SK-N-SH (cell line): ENCODE results near the gene RAPGEF1. TPM values are rescaled to one million over a fixed set of nuclear protein-coding genes. Genes with fewer than 3 reads are reported as not detected.

Experiments used
- CTCF ChIA-PET: fragments of 300-600, 350-600 bp; formaldehyde crosslinking; extraction: SDS; loops from one replicate; lab custom pipeline; 2021; lab: Yijun Ruan, JAX
- POLR2A ChIA-PET: fragments of 350-600 bp; sonication (Branson Sonifier 250); formaldehyde crosslinking; extraction: SDS; loops from one replicate; lab custom pipeline; 2020; ENCODE audit warnings: antibody characterized with exemption, inconsistent platforms; lab: Yijun Ruan, JAX
- DNase-seq: peaks from one replicate; pipeline ENCODE4 v3.0.0; 2012
- H2AFZ ChIP-seq: fragments of 200-600 bp; sonication (generic); 2 replicates; pipeline ENCODE4 v1.8.1; 2016; ENCODE audit warnings: antibody characterized with exemption, mild to moderate bottlenecking, low read depth
- H3F3A ChIP-seq: fragments of 200-600 bp; sonication (generic); replicated peaks from 2 replicates; pipeline ENCODE3; 2016; ENCODE audit warnings: antibody characterized with exemption, mild to moderate bottlenecking; ENCODE audit not compliant: insufficient read depth
- H3K27ac ChIP-seq, 2 experiments: fragments of 200-500 bp in 1 of 2; fragments of 200-600 bp in 1 of 2; sonication (Bioruptor generic) in 1 of 2; sonication (generic), shearing (Covaris generic) in 1 of 2; 2 replicates each; pipeline versions ENCODE4 v1.5.1 to v1.6.1; 2014 to 2016; ENCODE audit warnings: low read depth in 2 of 2, inconsistent platforms in 1 of 2, low read length in 1 of 2, mild to moderate bottlenecking in 1 of 2, mixed read lengths in 1 of 2
- H3K27me3 ChIP-seq: fragments of 200-600 bp; sonication (generic), shearing (Covaris generic); 2 replicates; pipeline ENCODE4 v1.6.1; 2016; ENCODE audit warnings: mixed run types; ENCODE audit not compliant: insufficient read depth
- H3K36me3 ChIP-seq, 2 experiments: fragments of 200-500 bp in 1 of 2; fragments of 200-600 bp in 1 of 2; sonication (Bioruptor generic) in 1 of 2; sonication (generic) in 1 of 2; replicated peaks in 1 of 2; 2 replicates each; pipeline versions ENCODE3 to v1.5.1; 2014 to 2016; ENCODE audit warnings: low read length in 1 of 2, mild to moderate bottlenecking in 1 of 2; ENCODE audit not compliant: insufficient read depth in 2 of 2, control insufficient read depth in 1 of 2
- H3K4me1 ChIP-seq, 2 experiments: fragments of 200-500 bp in 1 of 2; fragments of 200-600 bp in 1 of 2; sonication (Bioruptor generic) in 1 of 2; sonication (generic), shearing (Covaris generic) in 1 of 2; 2 replicates each; pipeline versions ENCODE4 v1.5.1 to v1.6.1; 2014 to 2016; ENCODE audit warnings: low read depth in 1 of 2, low read length in 1 of 2, mixed run types in 1 of 2; ENCODE audit not compliant: insufficient read depth in 2 of 2, control insufficient read depth in 1 of 2
- H3K4me2 ChIP-seq: fragments of 200-600 bp; sonication (generic), shearing (Covaris generic); 2 replicates; pipeline ENCODE4 v1.6.1; 2017; ENCODE audit warnings: mixed run types
- H3K4me3 ChIP-seq, 2 experiments: fragments of 200-500 bp in 1 of 2; fragments of 200-600 bp in 1 of 2; sonication (Bioruptor generic) in 1 of 2; sonication (generic), shearing (Covaris generic) in 1 of 2; 2 replicates each; pipeline versions ENCODE4 v1.5.1 to v1.8.1; 2014 to 2016; ENCODE audit warnings: low read depth in 2 of 2, inconsistent platforms in 1 of 2, low read length in 1 of 2, mild to moderate bottlenecking in 1 of 2, mixed read lengths in 1 of 2, moderate library complexity in 1 of 2
- H3K79me2 ChIP-seq: fragments of 200-600 bp; sonication (generic); 2 replicates; pipeline ENCODE4 v1.8.1; 2017; ENCODE audit warnings: mild to moderate bottlenecking; ENCODE audit not compliant: insufficient read depth
- H3K9ac ChIP-seq: fragments of 200-600 bp; sonication (generic); 2 replicates; pipeline ENCODE4 v1.6.1; 2017; ENCODE audit warnings: mixed run types
- H3K9me2 ChIP-seq: fragments of 200-600 bp; sonication (generic); 2 replicates; pipeline ENCODE4 v1.6.1; 2017; ENCODE audit warnings: mixed run types
- H3K9me3 ChIP-seq: fragments of 200-600 bp; sonication (generic); 2 replicates; pipeline ENCODE4 v1.6.1; 2017; ENCODE audit warnings: mixed run types, mild to moderate bottlenecking, moderate library complexity
- H4K20me1 ChIP-seq: fragments of 200-600 bp; sonication (generic); 2 replicates; pipeline ENCODE4 v1.6.1; 2017; ENCODE audit warnings: mild to moderate bottlenecking, mixed run types; ENCODE audit not compliant: insufficient read depth
- CHD2 ChIP-seq: fragments of 150-350 bp; IDR thresholded peaks from 2 replicates; pipeline ENCODE4 v1.6.1; 2018; ENCODE audit warnings: low read length; ENCODE audit not compliant: partially characterized antibody
- ELF1 ChIP-seq: IDR thresholded peaks from 2 replicates; pipeline ENCODE4 v1.4.0; 2012
- FOSL2 ChIP-seq: IDR thresholded peaks from 2 replicates; pipeline ENCODE4 v1.4.0; 2012; ENCODE audit warnings: low read depth, mild to moderate bottlenecking, moderate library complexity, borderline replicate concordance
- FOXJ3 ChIP-seq: sonication (generic); formaldehyde crosslinking; IDR thresholded peaks from 2 replicates; pipeline ENCODE4 v1.5.1; 2020; ENCODE audit warnings: mild to moderate bottlenecking, missing genetic modification reagents
- FOXM1 ChIP-seq: IDR thresholded peaks from 2 replicates; pipeline ENCODE4 v1.4.0; 2012; ENCODE audit warnings: low read depth, mild to moderate bottlenecking
- GATA2 ChIP-seq: sonication (generic); formaldehyde crosslinking; IDR thresholded peaks from 2 replicates; pipeline ENCODE4 v1.5.0; 2020; ENCODE audit warnings: mild to moderate bottlenecking, missing genetic modification reagents
- NFIC ChIP-seq: IDR thresholded peaks from 2 replicates; pipeline ENCODE4 v1.4.0; 2012; ENCODE audit warnings: borderline replicate concordance
- RAD21 ChIP-seq: IDR thresholded peaks from 2 replicates; pipeline ENCODE4 v1.6.1; 2012; ENCODE audit warnings: mild to moderate bottlenecking, low read length
- RFX5 ChIP-seq: IDR thresholded peaks from 2 replicates; pipeline ENCODE4 v1.6.1; 2012; ENCODE audit warnings: mild to moderate bottlenecking, improper control_type of control experiment, low read length
- RXRA ChIP-seq: IDR thresholded peaks from 2 replicates; pipeline ENCODE4 v1.4.0; 2012; ENCODE audit warnings: low read depth, mild to moderate bottlenecking, borderline replicate concordance
- SIN3A ChIP-seq: IDR thresholded peaks from 2 replicates; pipeline ENCODE4 v1.6.1; 2012; ENCODE audit warnings: low read depth, mild to moderate bottlenecking, low read length, moderate library complexity, borderline replicate concordance
- SMC3 ChIP-seq: IDR thresholded peaks from 2 replicates; pipeline ENCODE4 v1.6.1; 2012; ENCODE audit warnings: low read depth, low read length, improper control_type of control experiment
- WGBS: methylation state at CpG from one replicate; pipeline ENCODE4 v1.1.6; 2017; ENCODE audit warnings: low lambda C conversion rate; 5-methylcytosine and 5-hydroxymethylcytosine counted together
- polyA plus RNA-seq, 3 experiments: library from polyadenylated mRNA; depleted of rRNA; stranded (reverse); fragments of >200 nt; gene quantifications; 2 replicates each; pipeline ENCODE4 v1.2.3, GENCODE V29; 2012
- TF ChIP-seq, protein P1 (sequence below): IDR thresholded peaks from 2 replicates; pipeline ENCODE4 v1.4.0; 2012; ENCODE audit warnings: low read depth, borderline replicate concordance
- TF ChIP-seq, protein P2 (sequence below): IDR thresholded peaks from 2 replicates; pipeline ENCODE4; 2012
- TF ChIP-seq, protein P3 (sequence below): IDR thresholded peaks from 2 replicates; pipeline ENCODE4 v1.4.0; 2012; ENCODE audit warnings: low read depth
- TF ChIP-seq, protein P4 (sequence below): fragments of 200-600 bp; sonication (generic); IDR thresholded peaks from 2 replicates; pipeline ENCODE4 v1.6.1; 2017; ENCODE audit warnings: antibody characterized with exemption, mild to moderate bottlenecking, moderate library complexity

RAPGEF1 gene
- polyA plus RNA-seq, 1 of the 3 experiments (the other 2 are of a cell fraction) = 26.2 TPM

DNA sequence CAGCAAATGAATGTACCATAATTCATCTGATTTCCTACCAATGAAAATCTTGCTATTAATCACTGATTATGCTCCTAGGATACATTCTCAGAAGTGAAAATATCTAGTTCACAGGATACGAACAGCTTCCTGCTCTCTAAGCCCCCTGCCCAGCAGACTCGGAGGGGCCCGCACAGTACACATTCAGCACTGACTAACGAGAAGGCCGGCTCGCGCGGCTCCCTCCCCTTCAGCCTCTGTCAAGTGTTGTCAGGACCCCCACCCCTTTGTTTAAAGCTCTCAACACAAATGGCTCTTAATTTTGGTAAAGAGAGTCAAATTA, 112.6 kb downstream of the RAPGEF1 start:
- no peaks in the 10 kb centered on the region for H3F3A ChIP-seq
- peaks cover 12 to 23% of the 10 kb centered on the region in 2 experiments for H3K36me3 ChIP-seq
- no peak overlapping the region for H3K9ac ChIP-seq
- H3K4me3 ChIP-seq = no peak overlapping the region
- H2AFZ ChIP-seq = no peak overlapping the region
- peaks cover 0 to 27% of the 10 kb centered on the region in 2 experiments; a peak in 2 of 4 replicates for H3K4me1 ChIP-seq
- H3K4me2 ChIP-seq = no peak overlapping the region
- ChIA-PET POLR2A (no interaction called here), CTCF (interaction anchor here (1.0 to 1.2 kb wide), 3 partner anchors 70 to 113 kb away, joined by 3 to 5 read pairs (median 3); no protein-coding TSS in a partner anchor)
- TF ChIP-seq NFIC = no peak
- TF ChIP-seq ELF1 = no peak
- TF ChIP-seq RFX5 = no peak
- no peak for TF ChIP-seq FOXM1
- TF ChIP-seq FOSL2 = no peak
- TF ChIP-seq GATA2 (CRISPR knock-in tag) = no peak
- TF ChIP-seq CHD2 = no peak
- TF ChIP-seq SMC3 = no peak
- TF ChIP-seq FOXJ3 (CRISPR knock-in tag) = no peak
- TF ChIP-seq, protein P1, sequence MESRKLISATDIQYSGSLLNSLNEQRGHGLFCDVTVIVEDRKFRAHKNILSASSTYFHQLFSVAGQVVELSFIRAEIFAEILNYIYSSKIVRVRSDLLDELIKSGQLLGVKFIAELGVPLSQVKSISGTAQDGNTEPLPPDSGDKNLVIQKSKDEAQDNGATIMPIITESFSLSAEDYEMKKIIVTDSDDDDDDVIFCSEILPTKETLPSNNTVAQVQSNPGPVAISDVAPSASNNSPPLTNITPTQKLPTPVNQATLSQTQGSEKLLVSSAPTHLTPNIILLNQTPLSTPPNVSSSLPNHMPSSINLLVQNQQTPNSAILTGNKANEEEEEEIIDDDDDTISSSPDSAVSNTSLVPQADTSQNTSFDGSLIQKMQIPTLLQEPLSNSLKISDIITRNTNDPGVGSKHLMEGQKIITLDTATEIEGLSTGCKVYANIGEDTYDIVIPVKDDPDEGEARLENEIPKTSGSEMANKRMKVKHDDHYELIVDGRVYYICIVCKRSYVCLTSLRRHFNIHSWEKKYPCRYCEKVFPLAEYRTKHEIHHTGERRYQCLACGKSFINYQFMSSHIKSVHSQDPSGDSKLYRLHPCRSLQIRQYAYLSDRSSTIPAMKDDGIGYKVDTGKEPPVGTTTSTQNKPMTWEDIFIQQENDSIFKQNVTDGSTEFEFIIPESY = no peak
- TF ChIP-seq, protein P2, sequence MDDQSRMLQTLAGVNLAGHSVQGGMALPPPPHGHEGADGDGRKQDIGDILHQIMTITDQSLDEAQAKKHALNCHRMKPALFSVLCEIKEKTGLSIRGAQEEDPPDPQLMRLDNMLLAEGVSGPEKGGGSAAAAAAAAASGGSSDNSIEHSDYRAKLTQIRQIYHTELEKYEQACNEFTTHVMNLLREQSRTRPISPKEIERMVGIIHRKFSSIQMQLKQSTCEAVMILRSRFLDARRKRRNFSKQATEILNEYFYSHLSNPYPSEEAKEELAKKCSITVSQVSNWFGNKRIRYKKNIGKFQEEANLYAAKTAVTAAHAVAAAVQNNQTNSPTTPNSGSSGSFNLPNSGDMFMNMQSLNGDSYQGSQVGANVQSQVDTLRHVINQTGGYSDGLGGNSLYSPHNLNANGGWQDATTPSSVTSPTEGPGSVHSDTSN = no peak
- no peak for TF ChIP-seq SIN3A
- no peak for TF ChIP-seq RAD21
- no peak for TF ChIP-seq RXRA
- TF ChIP-seq, protein P3, sequence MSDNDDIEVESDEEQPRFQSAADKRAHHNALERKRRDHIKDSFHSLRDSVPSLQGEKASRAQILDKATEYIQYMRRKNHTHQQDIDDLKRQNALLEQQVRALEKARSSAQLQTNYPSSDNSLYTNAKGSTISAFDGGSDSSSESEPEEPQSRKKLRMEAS = no peak
- TF ChIP-seq, protein P4, sequence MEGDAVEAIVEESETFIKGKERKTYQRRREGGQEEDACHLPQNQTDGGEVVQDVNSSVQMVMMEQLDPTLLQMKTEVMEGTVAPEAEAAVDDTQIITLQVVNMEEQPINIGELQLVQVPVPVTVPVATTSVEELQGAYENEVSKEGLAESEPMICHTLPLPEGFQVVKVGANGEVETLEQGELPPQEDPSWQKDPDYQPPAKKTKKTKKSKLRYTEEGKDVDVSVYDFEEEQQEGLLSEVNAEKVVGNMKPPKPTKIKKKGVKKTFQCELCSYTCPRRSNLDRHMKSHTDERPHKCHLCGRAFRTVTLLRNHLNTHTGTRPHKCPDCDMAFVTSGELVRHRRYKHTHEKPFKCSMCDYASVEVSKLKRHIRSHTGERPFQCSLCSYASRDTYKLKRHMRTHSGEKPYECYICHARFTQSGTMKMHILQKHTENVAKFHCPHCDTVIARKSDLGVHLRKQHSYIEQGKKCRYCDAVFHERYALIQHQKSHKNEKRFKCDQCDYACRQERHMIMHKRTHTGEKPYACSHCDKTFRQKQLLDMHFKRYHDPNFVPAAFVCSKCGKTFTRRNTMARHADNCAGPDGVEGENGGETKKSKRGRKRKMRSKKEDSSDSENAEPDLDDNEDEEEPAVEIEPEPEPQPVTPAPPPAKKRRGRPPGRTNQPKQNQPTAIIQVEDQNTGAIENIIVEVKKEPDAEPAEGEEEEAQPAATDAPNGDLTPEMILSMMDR = no peak
- H3K79me2 ChIP-seq = no peaks in the 10 kb centered on the region
- no peaks in the 10 kb centered on the region for H4K20me1 ChIP-seq
- H3K9me2 ChIP-seq = no peaks in the 10 kb centered on the region
- no peaks in the 10 kb centered on the region for H3K27me3 ChIP-seq
- WGBS = 97% methylated on average over 8 of the region's 8 CpGs
- H3K9me3 ChIP-seq = no peaks in the 10 kb centered on the region
- no peak overlapping the region for H3K27ac ChIP-seq
- DNase-seq = no peak
